ENCODE results near the gene TMEM87B.
"Not testable (repeated sequence)": the region's sequence is repeated elsewhere in the genome, so short reads cannot be mapped to it uniquely, and the experiment has no call there.

TMEM87B gene

GRCh38 chr2:112073875-112074274 lies 18.8 kb downstream of the TMEM87B start:
- no peak for DNase-seq (ENCODE audit: low read depth)

GRCh38 chr2:112074506-112074905 lies 19.4 kb downstream of the TMEM87B start:
- DNase-seq (ENCODE audit: low read depth) = no peak

DNA sequence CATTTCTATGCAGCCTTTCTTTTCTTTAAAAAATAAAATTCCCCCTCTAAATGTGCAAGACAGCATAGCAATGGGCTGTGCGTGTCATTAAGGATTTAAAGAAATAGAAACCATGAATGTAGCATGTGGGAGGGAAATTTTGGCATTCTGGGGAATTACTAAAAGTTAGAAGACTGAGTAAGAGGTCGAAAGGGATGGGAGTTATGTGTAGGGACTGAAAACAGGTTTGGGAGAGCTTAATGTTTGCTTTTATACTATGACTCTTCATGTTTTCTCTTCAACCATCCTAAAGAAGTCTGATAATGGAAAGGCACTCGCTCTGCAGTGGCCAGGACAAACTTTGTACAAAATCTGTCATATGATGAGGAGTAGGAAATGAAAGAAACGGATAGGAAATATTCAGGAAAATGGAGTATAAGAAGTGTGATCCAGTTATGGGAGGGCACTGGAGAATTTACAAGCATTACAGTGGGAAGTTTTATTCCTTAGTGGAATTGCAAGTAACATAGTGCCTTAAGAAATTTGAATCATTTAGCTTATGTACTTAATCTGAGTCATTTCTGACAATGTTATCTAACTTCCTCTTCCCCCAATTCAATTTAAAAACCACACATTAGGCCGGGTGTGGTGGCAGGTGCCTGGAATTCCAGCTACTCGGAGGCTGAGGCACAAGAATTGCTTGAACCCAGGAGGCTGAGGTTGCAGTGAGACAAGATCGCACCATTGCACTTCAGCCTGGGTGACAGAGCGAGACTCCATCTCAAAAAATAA lies 20.6 kb downstream of the TMEM87B start:
- no peak for DNase-seq (ENCODE audit: low read depth)

GRCh38 chr2:112077814-112078213 lies 22.7 kb downstream of the TMEM87B start:
- DNase-seq (ENCODE audit: low read depth) = no peak

DNA sequence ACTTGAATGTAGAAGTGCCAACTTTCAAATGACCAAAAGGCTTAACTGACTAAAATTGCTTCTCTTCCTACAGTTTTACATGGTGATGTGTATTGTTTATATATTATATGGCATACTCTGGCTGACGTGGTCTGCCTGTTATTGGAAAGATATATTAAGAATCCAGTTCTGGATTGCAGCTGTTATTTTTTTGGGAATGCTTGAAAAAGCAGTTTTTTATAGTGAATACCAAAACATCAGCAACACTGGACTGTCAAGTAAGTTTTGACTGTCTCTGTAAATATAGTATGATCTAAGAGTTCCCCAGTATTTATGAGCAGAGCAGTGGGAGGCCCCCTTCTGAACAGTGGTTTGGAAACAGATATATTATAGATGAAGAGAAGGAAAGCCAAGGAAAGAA lies 26.2 kb downstream of the TMEM87B start:
- no peak for DNase-seq (ENCODE audit: low read depth)

DNA sequence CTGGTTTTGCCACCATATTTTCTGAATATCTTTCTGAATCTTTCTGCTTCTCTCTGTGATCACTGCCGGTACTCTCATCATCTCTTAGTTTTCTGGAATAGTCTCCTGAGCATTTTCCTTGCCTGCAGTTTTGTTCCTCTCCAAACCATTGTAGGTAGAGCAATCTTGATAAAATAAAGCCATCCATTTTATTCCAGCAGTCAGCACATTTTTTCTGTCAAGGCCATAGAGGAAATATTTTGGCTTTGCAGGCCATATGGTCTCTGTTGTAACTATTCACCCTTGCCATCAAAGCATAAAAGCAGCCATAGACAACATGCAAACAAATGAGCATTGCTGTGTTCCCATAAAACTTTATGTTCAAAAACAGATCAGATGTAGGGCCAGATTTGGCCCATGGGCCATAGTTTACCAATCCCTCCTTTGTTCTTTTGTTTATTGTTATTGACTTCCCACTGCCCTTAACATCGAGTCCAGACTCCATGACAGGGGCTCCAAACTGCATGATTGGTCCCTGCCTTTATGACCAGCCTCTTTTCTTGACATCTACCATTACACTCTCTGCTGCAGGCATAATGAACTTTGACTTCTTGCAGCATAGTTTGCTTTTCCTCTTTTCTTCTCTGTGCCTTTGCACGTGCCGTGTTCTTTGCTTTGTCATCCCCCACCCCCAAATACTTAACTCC lies 29.8 kb downstream of the TMEM87B start:
- DNase-seq (ENCODE audit: low read depth) = no peak

DNA sequence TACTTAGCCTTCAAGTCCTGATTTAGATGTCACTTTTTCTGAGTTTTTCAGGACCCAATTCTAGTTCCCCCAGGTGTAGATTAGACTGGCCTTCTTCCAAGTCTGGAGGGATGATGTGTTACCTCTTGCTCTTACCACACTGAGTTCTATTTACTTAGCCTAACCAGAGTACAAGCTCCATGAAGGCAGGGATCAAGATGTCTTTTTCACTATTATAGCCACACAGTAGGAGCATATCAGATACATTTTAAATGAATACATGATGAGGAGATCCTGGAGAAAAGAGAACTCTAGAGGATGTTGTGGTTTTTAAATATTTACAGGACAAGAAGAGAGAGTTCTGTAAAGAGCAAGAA lies 30.3 kb downstream of the TMEM87B start:
- DNase-seq (ENCODE audit: low read depth) = no peak

GRCh38 chr2:112085916-112086669 lies 31.0 kb downstream of the TMEM87B start:
- no peak for DNase-seq (ENCODE audit: low read depth)

- DNase-seq (ENCODE audit: low read depth) = no peak
Measured at GRCh38 chr2:112087346-112088020, 32.4 kb downstream of the TMEM87B start.

GRCh38 chr2:112089375-112089774 lies 34.3 kb downstream of the TMEM87B start:
- DNase-seq (ENCODE audit: low read depth) = no peak

GRCh38 chr2:112092286-112093041 lies 37.4 kb downstream of the TMEM87B start:
- no peak for DNase-seq (ENCODE audit: low read depth)

GRCh38 chr2:112093216-112093615 lies 38.1 kb downstream of the TMEM87B start:
- no peak for DNase-seq (ENCODE audit: low read depth)

DNA sequence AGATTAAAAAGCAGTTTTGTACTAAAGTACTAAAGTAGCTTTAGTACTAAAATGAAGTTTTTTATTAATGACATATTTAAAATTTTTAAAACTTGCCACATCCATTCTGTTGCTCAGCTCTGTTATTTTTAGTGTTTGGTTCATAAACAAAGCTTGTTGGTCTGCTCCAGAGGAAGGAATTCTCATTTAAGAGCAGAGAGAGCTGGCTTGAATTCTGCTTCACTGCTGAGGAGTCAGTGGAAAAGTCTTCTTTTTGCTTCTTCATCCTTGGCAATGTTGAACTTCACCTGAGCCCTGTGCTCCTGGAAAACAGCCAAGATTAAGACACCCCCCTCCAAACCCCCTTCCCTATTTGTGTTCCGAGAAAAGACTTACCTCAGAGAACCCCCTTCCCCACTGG lies 40.6 kb downstream of the TMEM87B start:
- DNase-seq (ENCODE audit: low read depth) = no peak

- DNase-seq (ENCODE audit: low read depth) = no peak
Measured at GRCh38 chr2:112096098-112096497, 41.0 kb downstream of the TMEM87B start.

GRCh38 chr2:112108178-112108832 lies 53.2 kb downstream of the TMEM87B start:
- DNase-seq (ENCODE audit: low read depth) = no peak

GRCh38 chr2:112109278-112109677 lies 54.2 kb downstream of the TMEM87B start:
- DNase-seq (ENCODE audit: low read depth) = no peak

GRCh38 chr2:112110966-112111365 lies 55.9 kb downstream of the TMEM87B start:
- DNase-seq (ENCODE audit: low read depth) = no peak

GRCh38 chr2:112113354-112113753 lies 58.3 kb downstream of the TMEM87B start:
- DNase-seq (ENCODE audit: low read depth) = not testable (repeated sequence)

- DNase-seq (ENCODE audit: low read depth) = no peak
Measured at GRCh38 chr2:112118148-112118547, 63.1 kb downstream of the TMEM87B start.

GRCh38 chr2:112121682-112122254 lies 66.7 kb downstream of the TMEM87B start:
- DNase-seq (ENCODE audit: low read depth) = peak; percentile 37

DNA sequence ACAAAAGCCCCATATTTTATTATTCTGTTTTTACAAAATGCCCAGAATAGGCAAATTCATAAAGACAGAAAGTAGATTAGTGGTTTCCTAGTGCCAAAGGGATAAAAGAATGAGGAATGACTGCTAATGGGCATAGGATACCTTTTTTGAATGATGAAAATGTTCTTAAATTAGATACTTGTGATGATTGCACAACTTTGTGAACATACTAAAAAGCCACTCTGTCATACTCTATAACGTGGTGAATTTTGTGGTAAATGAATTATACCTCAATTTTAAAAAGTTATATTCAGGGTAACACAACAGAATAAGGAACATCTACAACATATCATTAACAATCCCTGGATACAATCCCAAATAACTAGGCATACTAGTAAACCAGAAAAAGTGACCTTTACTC lies 74.0 kb downstream of the TMEM87B start:
- no peak for DNase-seq (ENCODE audit: low read depth)

All from T follicular helper cell (primary cell).